HepG2 (cell line): ENCODE measurements around the gene ARL15.

ENCODE experiments used
- ASH2L ChIP-seq: fragments of 300-600, 200-600 bp; sonication (generic); IDR thresholded peaks from 2 replicates; pipeline ENCODE4 v1.7.0; 2017; ENCODE audit warnings: low read depth, mild to moderate bottlenecking, moderate library complexity, mixed read lengths, low read length; ENCODE audit not compliant: insufficient read length
- CEBPB ChIP-seq: IDR thresholded peaks from 2 replicates; pipeline ENCODE4 v1.6.1; 2011; ENCODE audit warnings: low read depth, low read length, improper control_type of control experiment, borderline replicate concordance
- CTCF ChIP-seq: sonication (generic); formaldehyde crosslinking; IDR thresholded peaks from 2 replicates; pipeline ENCODE4 v1.5.0; 2020; ENCODE audit warnings: mild to moderate bottlenecking, missing genetic modification reagents, moderate library complexity
- GABPA ChIP-seq, 2 experiments: IDR thresholded peaks; 2 replicates each; pipeline ENCODE4 v1.6.1; 2011 to 2016; ENCODE audit warnings: low read depth in 2 of 2, low read length in 1 of 2, missing biosample characterization in 1 of 2, missing genetic modification characterization in 1 of 2
- MAFK ChIP-seq, 2 experiments: IDR thresholded peaks in 1 of 2; conservative IDR thresholded peaks in 1 of 2; 2 replicates each; pipeline ENCODE4 v1.6.1; 2011; ENCODE audit warnings: improper control_type of control experiment in 2 of 2, low read length in 2 of 2
- MXD1 ChIP-seq: sonication (generic); formaldehyde crosslinking; IDR thresholded peaks from 2 replicates; pipeline ENCODE4 v1.4.0; 2020; ENCODE audit warnings: mild to moderate bottlenecking, missing genetic modification reagents
- NBN ChIP-seq: fragments of 450-650 bp; conservative IDR thresholded peaks from 2 replicates; pipeline ENCODE4 v1.6.1; 2017
- NFYC ChIP-seq: IDR thresholded peaks from 2 replicates; pipeline ENCODE4 v1.6.1; 2016; ENCODE audit warnings: missing genetic modification reagents, missing compliant biosample characterization
- NR0B2 ChIP-seq: sonication (generic); formaldehyde crosslinking; IDR thresholded peaks from 2 replicates; pipeline ENCODE4 v1.4.0; 2020; ENCODE audit warnings: mild to moderate bottlenecking, missing genetic modification reagents
- REPIN1 ChIP-seq: sonication (generic); formaldehyde crosslinking; IDR thresholded peaks from 2 replicates; pipeline ENCODE4 v1.8.0; 2022; ENCODE audit warnings: missing genetic modification reagents, low read depth, mild to moderate bottlenecking, borderline replicate concordance
- SMAD1 ChIP-seq: sonication (generic); formaldehyde crosslinking; IDR thresholded peaks from 2 replicates; pipeline ENCODE4 v1.4.0; 2020; ENCODE audit warnings: missing genetic modification reagents, low read depth, mild to moderate bottlenecking, borderline replicate concordance
- THAP7 ChIP-seq: sonication (generic); formaldehyde crosslinking; IDR thresholded peaks from 2 replicates; pipeline ENCODE4 v1.8.1; 2023; ENCODE audit warnings: mild to moderate bottlenecking, missing genetic modification reagents
- ZNF766 ChIP-seq: sonication (generic); formaldehyde crosslinking; IDR thresholded peaks from 2 replicates; pipeline ENCODE4 v1.5.0; 2020; ENCODE audit warnings: missing genetic modification reagents, borderline replicate concordance

- no peak for TF ChIP-seq MAFK (conservative IDR thresholded peaks at IDR 0.05 in 1 of 2, IDR thresholded peaks at IDR 0.05 in 1 of 2; ENCODE audit: low read length in 2 of 2)
- TF ChIP-seq NR0B2 (CRISPR knock-in tag), result no peak
- TF ChIP-seq THAP7 (CRISPR knock-in tag), result no peak
- TF ChIP-seq ASH2L, result no peak
- no peak for TF ChIP-seq REPIN1 (CRISPR knock-in tag)
- no peak for TF ChIP-seq SMAD1 (CRISPR knock-in tag)
- no peak for TF ChIP-seq CTCF (CRISPR knock-in tag)
- TF ChIP-seq MXD1, result no peak
- TF ChIP-seq GABPA (IDR thresholded peaks at IDR 0.05; ENCODE audit: low read depth, low read length), result no peak
- no peak for TF ChIP-seq GABPA (CRISPR knock-in tag; IDR thresholded peaks at IDR 0.05; ENCODE audit: low read depth)
- no peak for TF ChIP-seq CEBPB
- no peak for TF ChIP-seq NFYC (CRISPR knock-in tag)
- TF ChIP-seq ZNF766 (CRISPR knock-in tag), result no peak
- TF ChIP-seq NBN, result no peak
These were observed 292.8 kb downstream of the ARL15 start for GRCh38 chr5:54017580-54017979.
